ENCODE data around the gene NFATC2.

The NFATC2 gene

GRCh38 chr20:51426718-51427650 lies 115.5 kb downstream of the NFATC2 start:
- DNase-seq: no peak

GRCh38 chr20:51425347-51426106 lies 117.0 kb downstream of the NFATC2 start:
- DNase-seq: no peak

- DNase-seq: no peak
Observed at GRCh38 chr20:51424270-51425117, 118.0 kb downstream of the NFATC2 start.

- DNase-seq: no peak
Observed at GRCh38 chr20:51423810-51424209, 118.7 kb downstream of the NFATC2 start.

- no peak for DNase-seq
Observed at GRCh38 chr20:51423290-51423667, 119.2 kb downstream of the NFATC2 start.

GRCh38 chr20:51422514-51423289 lies 119.8 kb downstream of the NFATC2 start:
- no peak for DNase-seq

- DNase-seq: no peak
Observed at GRCh38 chr20:51420805-51421204, 121.7 kb downstream of the NFATC2 start.

GRCh38 chr20:51420111-51420510 lies 122.4 kb downstream of the NFATC2 start:
- peak; percentile 10 for DNase-seq

- no peak for DNase-seq
Observed at GRCh38 chr20:51419646-51420045, 122.9 kb downstream of the NFATC2 start.

- DNase-seq: peak; percentile 12
Observed at GRCh38 chr20:51419231-51419630, 123.3 kb downstream of the NFATC2 start.

GRCh38 chr20:51418137-51418529 lies 124.4 kb downstream of the NFATC2 start:
- no peak for DNase-seq

GRCh38 chr20:51417250-51418136 lies 125.0 kb downstream of the NFATC2 start:
- no peak for DNase-seq

- no peak for DNase-seq
Observed at GRCh38 chr20:51416532-51417249, 125.8 kb downstream of the NFATC2 start.

GRCh38 chr20:51413857-51414256 lies 128.7 kb downstream of the NFATC2 start:
- no peak for DNase-seq

- DNase-seq: no peak
Observed at GRCh38 chr20:51412951-51413481, 129.5 kb downstream of the NFATC2 start.

- DNase-seq: peak; percentile 24
Observed at GRCh38 chr20:51412333-51412871, 130.1 kb downstream of the NFATC2 start.

GRCh38 chr20:51411870-51412269 lies 130.6 kb downstream of the NFATC2 start:
- no peak for DNase-seq

- no peak for DNase-seq
Observed at GRCh38 chr20:51410586-51411325, 131.8 kb downstream of the NFATC2 start.
